ENCODE results near the gene KIAA1328.

- TF ChIP-seq EP300 (IDR thresholded peaks at IDR 0.05) = no peak
- no peak for TF ChIP-seq POLR2AphosphoS2 (conservative IDR thresholded peaks at IDR 0.05; ENCODE audit: low read length)
- TF ChIP-seq CTCF (IDR thresholded peaks at IDR 0.05) = no peak
- no peak for TF ChIP-seq MAZ (IDR thresholded peaks at IDR 0.05; ENCODE audit: borderline replicate concordance, low read depth, low read length)
- TF ChIP-seq JUN (IDR thresholded peaks at IDR 0.05) = no peak
- no peak for TF ChIP-seq HDAC2 (IDR thresholded peaks at IDR 0.05)
Observed at GRCh38 chr18:37135177-37135576, 306.2 kb downstream of the KIAA1328 start.
